Neuronal stem cell (in vitro differentiated cells): Measurements from ENCODE around the gene DPP6.

ENCODE experiments used
- DNase-seq: peaks from one replicate; pipeline ENCODE4 v3.0.0-alpha.2; 2013; ENCODE audit warnings: low spot score
- H2AFZ ChIP-seq: one replicate; pipeline ENCODE4 v1.6.1; 2013; ENCODE audit warnings: mild to moderate bottlenecking, low read length, inconsistent platforms
- H2AK5ac ChIP-seq: 2 replicates; pipeline ENCODE4 v1.6.1; 2013; ENCODE audit warnings: low read depth, mild to moderate bottlenecking, inconsistent platforms, low read length, moderate library complexity, mixed read lengths
- H2BK120ac ChIP-seq: 2 replicates; pipeline ENCODE4 v1.6.1; 2013; ENCODE audit warnings: low read depth, mild to moderate bottlenecking, inconsistent platforms, low read length, moderate library complexity, mixed read lengths
- H2BK12ac ChIP-seq: one replicate; pipeline ENCODE4 v1.6.1; 2013; ENCODE audit warnings: low read length, inconsistent platforms
- H2BK15ac ChIP-seq: 2 replicates; pipeline ENCODE4 v1.6.1; 2013; ENCODE audit warnings: mild to moderate bottlenecking, low read length, inconsistent platforms, mixed read lengths
- H2BK5ac ChIP-seq: one replicate; pipeline ENCODE4 v1.6.1; 2013; ENCODE audit warnings: inconsistent platforms, mild to moderate bottlenecking, low read length, moderate library complexity
- H3K14ac ChIP-seq: one replicate; pipeline ENCODE4 v1.6.1; 2013; ENCODE audit warnings: low read length, inconsistent platforms
- H3K18ac ChIP-seq: 2 replicates; pipeline ENCODE4 v1.6.1; 2013; ENCODE audit warnings: low read length, inconsistent platforms
- H3K23ac ChIP-seq: 2 replicates; pipeline ENCODE4 v1.6.1; 2013; ENCODE audit warnings: low read depth, mild to moderate bottlenecking, mixed read lengths, low read length, inconsistent platforms; ENCODE audit not compliant: poor library complexity
- H3K27ac ChIP-seq: replicated peaks from 3 replicates; pipeline ENCODE4 v1.5.1; 2013; ENCODE audit warnings: low read length, inconsistent platforms
- H3K27me3 ChIP-seq, 3 experiments: 2 replicates each; pipeline ENCODE4 v1.6.1; 2013; ENCODE audit warnings: low read length in 3 of 3, mild to moderate bottlenecking in 2 of 3, inconsistent platforms in 1 of 3, low read depth in 1 of 3, mixed read lengths in 1 of 3, moderate library complexity in 1 of 3; ENCODE audit not compliant: control insufficient read depth in 3 of 3, insufficient read depth in 3 of 3
- H3K36me3 ChIP-seq, 2 donors: replicated peaks in 1 of 2; 2 replicates each; pipeline ENCODE4 v1.6.1; 2013; ENCODE audit warnings: low read length in 2 of 2; ENCODE audit not compliant: control insufficient read depth in 2 of 2, insufficient read depth in 2 of 2
- H3K4ac ChIP-seq: 2 replicates; pipeline ENCODE4 v1.6.1; 2013; ENCODE audit warnings: inconsistent platforms, mild to moderate bottlenecking, low read length, moderate library complexity
- H3K4me1 ChIP-seq, 2 donors: 1 replicate in 1 of 2; 2 replicates in 1 of 2; pipeline ENCODE4 v1.6.1; 2013; ENCODE audit warnings: low read length in 2 of 2, low read depth in 1 of 2; ENCODE audit not compliant: control insufficient read depth in 2 of 2, insufficient read depth in 1 of 2
- H3K4me2 ChIP-seq: one replicate; pipeline ENCODE4 v1.6.1; 2013; ENCODE audit warnings: mild to moderate bottlenecking, low read length, inconsistent platforms; ENCODE audit not compliant: insufficient read depth, poor library complexity, severe bottlenecking
- H3K4me3 ChIP-seq, 2 donors: 2 replicates each; pipeline ENCODE4 v1.5.1; 2013; ENCODE audit warnings: low read length in 2 of 2, mild to moderate bottlenecking in 2 of 2, inconsistent platforms in 1 of 2, moderate library complexity in 1 of 2
- H3K79me1 ChIP-seq: one replicate; pipeline ENCODE4 v1.6.1; 2013; ENCODE audit warnings: low read depth, mild to moderate bottlenecking, inconsistent platforms, low read length, moderate library complexity
- H3K9ac ChIP-seq: one replicate; pipeline ENCODE4 v1.6.1; 2013; ENCODE audit warnings: mild to moderate bottlenecking, low read depth, low read length, inconsistent platforms; ENCODE audit not compliant: poor library complexity
- H3K9me3 ChIP-seq, 2 donors: replicated peaks in 1 of 2; 2 replicates each; pipeline versions ENCODE3 to v1.6.1; 2013; ENCODE audit warnings: low read length in 2 of 2, mild to moderate bottlenecking in 2 of 2, inconsistent platforms in 1 of 2, low read depth in 1 of 2, mixed read lengths in 1 of 2, moderate library complexity in 1 of 2; ENCODE audit not compliant: control insufficient read depth in 2 of 2, insufficient read depth in 1 of 2
- H4K8ac ChIP-seq: one replicate; pipeline ENCODE4 v1.6.1; 2013; ENCODE audit warnings: low read depth, mild to moderate bottlenecking, inconsistent platforms, low read length, moderate library complexity
- H4K91ac ChIP-seq: one replicate; pipeline ENCODE4 v1.6.1; 2013; ENCODE audit warnings: low read length, low read depth, mild to moderate bottlenecking, inconsistent platforms; ENCODE audit not compliant: poor library complexity
- WGBS, 2 donors: extraction: QIAGEN DNeasy Blood & Tissue Kit; methylation state at CpG; one replicate each; pipeline ENCODE4 v1.1.7; 2013; ENCODE audit warnings: missing lambda C conversion rate in 2 of 2, mixed read lengths in 1 of 2; ENCODE audit not compliant: insufficient read length in 2 of 2, insufficient replicate concordance in 1 of 2; ENCODE audit errors: extremely low coverage in 2 of 2; 5-methylcytosine and 5-hydroxymethylcytosine counted together

Gene DPP6

GRCh38 chr7:154775681-154776080 lies 723.5 kb downstream of the DPP6 start:
- Histone ChIP-seq H3K18ac (no peak overlapping the region), H3K23ac (no peak overlapping the region), H3K36me3 (no peaks in the 10 kb centered on the region), H3K79me1 (no peaks in the 10 kb centered on the region), H3K4me3 (no peak overlapping the region), H3K9me3 (no peaks in the 10 kb centered on the region), H3K9ac (no peak overlapping the region), H3K4me1 (no peaks in the 10 kb centered on the region), H3K4me2 (no peak overlapping the region), H2AK5ac (no peak overlapping the region), H3K27ac (no peak overlapping the region), H3K4ac (no peak overlapping the region), H2BK120ac (no peak overlapping the region), H4K91ac (no peak overlapping the region), H3K27me3 (no peaks in the 10 kb centered on the region), H2BK5ac (no peak overlapping the region), H4K8ac (no peak overlapping the region), H2AFZ (no peak overlapping the region), H2BK12ac (no peak overlapping the region), H3K14ac (no peak overlapping the region), H2BK15ac (no peak overlapping the region)
- whole genome bisulfite sequencing, 2 donors: no CpG with 5 or more reads among the region's 8 CpGs
- DNase-seq: no peak

GRCh38 chr7:154776350-154776749 lies 724.2 kb downstream of the DPP6 start:
- Histone ChIP-seq H3K79me1 (no peaks in the 10 kb centered on the region), H3K23ac (no peak overlapping the region), H3K14ac (no peak overlapping the region), H2BK12ac (no peak overlapping the region), H2BK15ac (no peak overlapping the region), H3K4me3 (no peak overlapping the region), H3K18ac (no peak overlapping the region), H3K27ac (no peak overlapping the region), H3K9me3 (no peaks in the 10 kb centered on the region), H3K36me3 (no peaks in the 10 kb centered on the region), H3K9ac (no peak overlapping the region), H2AFZ (no peak overlapping the region), H3K4me1 (no peaks in the 10 kb centered on the region), H3K27me3 (no peaks in the 10 kb centered on the region), H2AK5ac (no peak overlapping the region), H4K8ac (no peak overlapping the region), H2BK120ac (no peak overlapping the region), H3K4me2 (no peak overlapping the region), H2BK5ac (no peak overlapping the region), H4K91ac (no peak overlapping the region), H3K4ac (no peak overlapping the region)
- no CpG with 5 or more reads among the region's 5 CpGs for WGBS, 2 donors
- no peak for DNase-seq

GRCh38 chr7:154777023-154777422 lies 724.8 kb downstream of the DPP6 start:
- Histone ChIP-seq H3K4me2 (no peak overlapping the region), H3K18ac (no peak overlapping the region), H2AK5ac (no peak overlapping the region), H4K8ac (no peak overlapping the region), H3K14ac (no peak overlapping the region), H2BK5ac (no peak overlapping the region), H2BK15ac (no peak overlapping the region), H3K36me3 (no peaks in the 10 kb centered on the region), H2AFZ (no peak overlapping the region), H4K91ac (no peak overlapping the region), H3K27ac (no peak overlapping the region), H3K9ac (no peak overlapping the region), H3K4me3 (no peak overlapping the region), H3K23ac (no peak overlapping the region), H2BK12ac (no peak overlapping the region), H3K9me3 (no peaks in the 10 kb centered on the region), H3K27me3 (no peaks in the 10 kb centered on the region), H3K4ac (no peak overlapping the region), H3K4me1 (no peaks in the 10 kb centered on the region), H2BK120ac (no peak overlapping the region), H3K79me1 (no peaks in the 10 kb centered on the region)
- WGBS, 2 donors: no CpG with 5 or more reads among the region's 5 CpGs
- DNase-seq: no peak

- no peak overlapping the region for H3K4ac ChIP-seq
- H3K14ac ChIP-seq: no peak overlapping the region
- no peak overlapping the region for H3K9ac ChIP-seq
- WGBS, 2 donors: no CpG with 5 or more reads among the region's 13 CpGs
- H2AK5ac ChIP-seq: no peak overlapping the region
- H2AFZ ChIP-seq: no peak overlapping the region
- H3K27me3 ChIP-seq: no peaks in the 10 kb centered on the region
- H3K18ac ChIP-seq: no peak overlapping the region
- no peak overlapping the region for H2BK5ac ChIP-seq
- no peaks in the 10 kb centered on the region for H3K36me3 ChIP-seq
- H4K91ac ChIP-seq: no peak overlapping the region
- DNase-seq: no peak
- H3K4me1 ChIP-seq: no peaks in the 10 kb centered on the region
- H3K27ac ChIP-seq: no peak overlapping the region
- no peak overlapping the region for H4K8ac ChIP-seq
- no peak overlapping the region for H2BK15ac ChIP-seq
- no peak overlapping the region for H2BK12ac ChIP-seq
- H2BK120ac ChIP-seq: no peak overlapping the region
- no peak overlapping the region for H3K23ac ChIP-seq
- H3K4me3 ChIP-seq: no peak overlapping the region
- no peaks in the 10 kb centered on the region for H3K9me3 ChIP-seq
- no peak overlapping the region for H3K4me2 ChIP-seq
- H3K79me1 ChIP-seq: no peaks in the 10 kb centered on the region
Measured at GRCh38 chr7:154777489-154777888, 725.3 kb downstream of the DPP6 start.
